IPS DF 6.9 (cell line): Measurements from ENCODE around the gene PGLYRP2.

ENCODE experiments used
- DNase-seq: peaks from one replicate; pipeline ENCODE4 v3.0.0-alpha.2; 2013; ENCODE audit warnings: low read depth, low spot score
- H3K27ac ChIP-seq: one replicate; pipeline ENCODE4 v1.5.1; 2013; ENCODE audit warnings: low read length, control low read depth
- H3K27me3 ChIP-seq: 2 replicates; pipeline ENCODE4 v1.6.1; 2013; ENCODE audit warnings: mild to moderate bottlenecking, low read length; ENCODE audit not compliant: control insufficient read depth, insufficient read depth
- H3K36me3 ChIP-seq: 2 replicates; pipeline ENCODE4 v1.6.1; 2013; ENCODE audit warnings: low read length; ENCODE audit not compliant: control insufficient read depth, insufficient read depth
- H3K4me1 ChIP-seq: 2 replicates; pipeline ENCODE4 v1.6.1; 2013; ENCODE audit warnings: low read length; ENCODE audit not compliant: control insufficient read depth, insufficient read depth
- H3K4me3 ChIP-seq: 2 replicates; pipeline ENCODE4 v1.5.1; 2013; ENCODE audit warnings: mild to moderate bottlenecking, low read length
- H3K9me3 ChIP-seq: 2 replicates; pipeline ENCODE4 v1.6.1; 2013; ENCODE audit warnings: low read length, inconsistent platforms; ENCODE audit not compliant: control insufficient read depth, insufficient read depth
- WGBS: extraction: QIAGEN DNeasy Blood & Tissue Kit; methylation state at CpG from one replicate; pipeline ENCODE4 v1.1.7; 2013; ENCODE audit warnings: mixed read lengths, missing lambda C conversion rate; ENCODE audit not compliant: insufficient read length, insufficient coverage; 5-methylcytosine and 5-hydroxymethylcytosine counted together

Gene PGLYRP2

DNA sequence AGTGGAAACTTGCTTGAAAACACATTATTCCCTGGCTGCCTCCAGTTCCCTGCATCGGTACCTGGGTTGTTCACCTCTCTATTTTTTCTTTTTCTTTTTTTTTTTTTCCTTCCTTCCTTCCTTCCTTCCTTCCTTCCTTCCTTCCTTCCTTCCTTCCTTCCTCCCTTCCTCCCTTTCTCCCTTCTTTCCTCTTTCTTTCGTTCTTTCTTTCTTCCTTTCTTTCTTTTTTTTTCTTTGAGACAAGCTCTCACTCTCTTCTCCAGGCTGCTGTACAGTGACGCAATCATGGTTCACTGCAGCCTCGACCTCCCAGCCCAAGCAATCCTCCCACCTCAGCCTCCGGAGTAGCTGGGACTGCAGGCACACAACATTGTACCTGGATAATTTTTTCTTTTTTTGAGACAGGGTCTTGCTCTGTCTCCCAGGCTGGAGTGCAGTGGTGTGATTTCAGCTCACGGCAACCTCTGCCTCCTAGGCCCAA, 11.5 kb downstream of the PGLYRP2 start:
- no peak for DNase-seq
- H3K36me3 ChIP-seq = no peaks in the 10 kb centered on the region
- no peak overlapping the region for H3K27ac ChIP-seq
- no peak overlapping the region for H3K4me3 ChIP-seq
- no CpG with 5 or more reads among the region's 6 CpGs for WGBS
- H3K4me1 ChIP-seq = no peaks in the 10 kb centered on the region
- H3K9me3 ChIP-seq = 0 out of 2 replicates have a peak, but pooled peaks cover 2% of the 10 kb centered on the region
- H3K27me3 ChIP-seq = peaks cover 8% of the 10 kb centered on the region

- Histone ChIP-seq H3K4me1 (no peaks in the 10 kb centered on the region), H3K9me3 (0 out of 2 replicates have a peak, but pooled peaks cover 2% of the 10 kb centered on the region), H3K36me3 (no peaks in the 10 kb centered on the region), H3K27ac (no peak overlapping the region), H3K27me3 (peaks cover 8% of the 10 kb centered on the region), H3K4me3 (no peak overlapping the region)
- DNase-seq = no peak
- WGBS = no CpG with 5 or more reads among the region's 8 CpGs
Measured at GRCh38 chr19:15466851-15467733, 12.2 kb downstream of the PGLYRP2 start.

- Histone ChIP-seq H3K4me1 (no peaks in the 10 kb centered on the region), H3K9me3 (no peaks in the 10 kb centered on the region), H3K36me3 (no peaks in the 10 kb centered on the region), H3K27me3 (peaks cover 8% of the 10 kb centered on the region), H3K27ac (no peak within 1 kb of the TSS), H3K4me3 (no peak within 1 kb of the TSS)
- DNase-seq = no peak
- no CpG with 5 or more reads among the region's 17 CpGs for WGBS
Measured at GRCh38 chr19:15464394-15465385, 14.6 kb downstream of the PGLYRP2 start, which contains the start of gene RASAL3. Gene RASAL3 (minus strand): TSS chr19:15464544. CDS start chr19:15464358, 186 bp downstream.

DNA sequence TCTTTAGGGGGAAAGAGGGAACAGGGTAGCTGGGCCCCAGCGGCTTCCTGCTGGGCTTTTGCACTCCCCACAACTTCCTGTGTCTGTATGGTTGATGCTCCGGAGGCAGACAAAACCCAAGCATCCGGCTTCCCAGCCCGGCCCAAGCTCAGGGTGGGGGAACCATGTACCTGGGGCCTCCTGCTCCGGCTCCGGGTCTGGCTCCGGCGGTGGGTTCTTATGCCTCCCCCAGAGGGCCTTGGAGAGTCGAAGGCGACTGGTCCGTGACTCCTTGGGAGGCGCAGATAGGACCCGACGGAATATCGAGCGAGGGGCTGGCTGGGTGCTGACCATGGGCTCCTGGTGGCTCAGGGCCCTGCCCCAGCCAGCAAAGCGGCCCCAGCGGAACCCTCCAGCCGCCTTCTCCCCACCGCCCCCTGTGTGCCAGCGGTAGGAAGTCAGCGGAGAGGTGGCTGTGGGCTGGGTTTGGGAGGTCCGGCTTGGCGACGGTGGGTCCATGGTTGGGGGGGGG, 15.4 kb downstream of the PGLYRP2 start:
- no peak overlapping the region for H3K4me3 ChIP-seq
- no peak overlapping the region for H3K27ac ChIP-seq
- H3K9me3 ChIP-seq = no peaks in the 10 kb centered on the region
- no CpG with 5 or more reads among the region's 25 CpGs for WGBS
- no peak for DNase-seq
- no peaks in the 10 kb centered on the region for H3K36me3 ChIP-seq
- H3K4me1 ChIP-seq = no peaks in the 10 kb centered on the region
- H3K27me3 ChIP-seq = peaks cover 4% of the 10 kb centered on the region

DNA sequence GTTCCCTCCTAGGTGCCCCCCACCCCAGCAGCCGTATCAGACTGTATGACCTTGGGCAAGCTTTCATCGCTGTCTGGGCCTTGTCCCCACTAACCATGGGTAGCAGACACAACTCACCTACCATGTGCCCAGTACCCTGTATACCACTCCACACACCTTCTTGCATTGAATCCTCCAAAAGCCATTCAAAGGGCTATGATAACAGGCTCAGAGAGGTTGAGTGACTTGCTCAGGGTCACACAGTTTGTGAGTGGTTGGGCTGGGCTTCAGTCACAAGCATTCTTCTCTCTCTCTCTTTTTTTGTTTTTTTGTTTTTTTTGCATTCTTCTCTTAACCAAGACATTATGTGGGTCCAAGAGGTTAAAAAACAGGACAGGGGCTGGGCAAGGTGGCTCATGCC, 17.6 kb downstream of the PGLYRP2 start:
- Histone ChIP-seq H3K4me1 (no peaks in the 10 kb centered on the region; the same call in 1 of the 2 replicates), H3K27me3 (peaks cover 12% of the 10 kb centered on the region), H3K36me3 (no peaks in the 10 kb centered on the region), H3K4me3 (no peak overlapping the region), H3K9me3 (no peaks in the 10 kb centered on the region), H3K27ac (no peak overlapping the region)
- DNase-seq = no peak
- no CpG with 5 or more reads among the region's 2 CpGs for WGBS

DNA sequence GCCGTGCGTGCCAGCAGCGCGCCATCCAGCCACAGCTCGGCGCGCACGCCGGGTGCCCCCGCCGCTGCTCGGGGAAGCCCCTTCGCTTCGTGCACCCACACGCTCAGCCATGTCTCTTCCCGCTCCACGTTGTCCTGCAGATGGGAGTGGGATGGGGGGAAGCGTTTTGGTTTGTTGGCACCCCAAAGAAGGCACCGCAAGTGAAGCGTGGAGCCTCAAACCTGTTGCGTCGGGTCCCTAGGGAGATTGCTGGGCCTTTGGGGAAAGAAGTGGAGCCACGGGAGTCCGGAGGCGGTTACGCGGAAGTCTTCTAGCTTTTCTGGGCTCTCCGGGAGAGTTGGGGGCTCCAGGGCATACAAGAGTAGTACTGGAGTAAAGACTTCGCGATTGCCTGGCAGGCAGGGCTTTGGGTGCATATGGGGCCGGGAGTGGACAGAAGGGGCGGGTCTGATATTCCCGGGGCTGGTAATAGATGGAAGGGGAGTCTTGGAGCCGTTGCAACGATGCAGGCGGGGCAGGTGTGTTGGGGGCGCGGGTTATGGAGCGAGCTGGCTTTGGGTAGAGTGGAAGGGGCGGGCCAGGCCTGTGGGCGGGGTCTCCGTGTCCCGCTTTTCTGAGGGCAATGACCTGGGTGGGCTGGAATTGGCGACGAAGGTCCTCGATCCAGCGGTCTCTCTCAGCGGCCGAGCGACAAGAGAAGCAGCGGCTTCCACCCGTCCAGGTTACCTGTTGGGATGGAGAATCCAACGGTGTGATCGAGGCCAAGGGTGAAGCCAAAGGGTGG, 21.4 kb downstream of the PGLYRP2 start:
- no CpG with 5 or more reads among the region's 54 CpGs for WGBS
- no peaks in the 10 kb centered on the region for H3K9me3 ChIP-seq
- H3K4me3 ChIP-seq = peak overlapping the region; percentile 29; the same call in 1 of the 2 replicates
- no peak overlapping the region for H3K27ac ChIP-seq
- H3K27me3 ChIP-seq = peaks cover 12% of the 10 kb centered on the region
- peaks cover 1% of the 10 kb centered on the region; the same call in 1 of the 2 replicates for H3K4me1 ChIP-seq
- no peak for DNase-seq
- no peaks in the 10 kb centered on the region for H3K36me3 ChIP-seq

DNA sequence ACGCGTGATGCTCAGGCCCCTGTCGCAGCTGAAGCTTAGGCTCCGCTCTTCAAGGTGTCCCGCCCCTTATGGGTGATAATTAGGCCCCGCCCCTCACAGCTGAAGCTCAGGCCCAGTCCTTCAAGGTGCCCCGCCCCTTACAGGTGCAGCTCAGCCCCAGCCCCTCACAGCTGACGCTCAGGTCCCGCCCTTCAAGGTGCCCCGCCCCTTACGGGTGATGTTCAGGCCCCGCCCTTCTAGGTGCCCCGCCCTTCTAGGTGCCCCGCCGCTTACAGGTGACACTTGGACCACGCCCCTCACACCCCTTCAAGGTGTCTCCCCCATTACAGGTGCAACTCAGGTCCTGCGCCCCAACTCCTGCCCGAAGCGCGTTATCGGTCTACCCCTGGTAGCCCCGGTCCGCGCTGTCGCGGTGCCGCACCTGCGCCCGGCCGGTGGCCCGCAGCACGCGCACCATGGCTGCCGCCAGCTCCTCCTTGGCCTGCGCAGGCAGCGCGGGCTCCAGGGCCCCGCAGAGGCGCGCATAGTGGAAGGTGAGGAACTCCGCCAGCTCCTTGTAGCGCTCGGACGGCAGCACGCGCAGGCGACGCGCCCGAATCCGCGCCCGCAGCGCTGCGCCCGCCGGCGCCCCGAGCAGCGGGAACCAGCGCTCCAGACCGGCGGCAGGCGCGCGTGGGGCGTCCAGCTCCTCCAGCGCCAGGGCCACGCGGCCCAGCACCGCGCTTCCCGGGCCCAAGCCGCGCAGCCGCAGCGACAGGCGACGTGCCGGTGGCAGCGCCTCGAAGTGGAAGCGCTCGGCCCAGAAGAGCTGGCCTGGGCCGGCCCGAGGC, 22.2 kb downstream of the PGLYRP2 start:
- H3K36me3 ChIP-seq = no peaks in the 10 kb centered on the region
- H3K27me3 ChIP-seq = peaks cover 12% of the 10 kb centered on the region
- peak; percentile 82 for DNase-seq
- no peak overlapping the region for H3K27ac ChIP-seq
- H3K4me3 ChIP-seq = peak overlapping the region; percentile 29; the same call in 1 of the 2 replicates
- no CpG with 5 or more reads among the region's 86 CpGs for WGBS
- no peaks in the 10 kb centered on the region for H3K9me3 ChIP-seq
- H3K4me1 ChIP-seq = peaks cover 3% of the 10 kb centered on the region; the same call in 1 of the 2 replicates

DNA sequence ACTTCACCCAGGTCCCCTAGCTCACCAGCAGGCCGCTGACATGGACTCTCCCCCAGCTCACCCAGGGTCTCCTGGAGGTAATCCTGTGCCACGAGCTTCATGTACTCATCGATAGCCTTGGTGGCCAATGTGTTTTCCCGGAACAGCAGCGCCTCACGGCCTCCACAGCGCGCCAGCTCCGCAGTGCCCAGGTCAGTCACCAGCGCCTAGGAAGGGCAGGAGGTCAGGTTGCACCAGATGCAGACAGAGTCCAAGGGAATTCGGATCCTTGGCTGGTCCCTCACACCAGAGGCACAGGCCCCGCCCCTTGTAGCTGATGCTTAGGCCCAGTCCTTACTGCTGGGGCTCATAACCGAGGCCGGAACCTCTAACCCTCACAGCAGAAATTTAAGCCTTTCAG, 22.9 kb downstream of the PGLYRP2 start:
- Histone ChIP-seq H3K9me3 (no peaks in the 10 kb centered on the region), H3K27me3 (peaks cover 12% of the 10 kb centered on the region), H3K4me3 (no peak overlapping the region; the same call in 1 of the 2 replicates), H3K4me1 (peaks cover 3% of the 10 kb centered on the region; the same call in 1 of the 2 replicates), H3K36me3 (no peaks in the 10 kb centered on the region), H3K27ac (no peak overlapping the region)
- no CpG with 5 or more reads among the region's 14 CpGs for WGBS
- DNase-seq = no peak

- Histone ChIP-seq H3K4me3 (no peak overlapping the region), H3K9me3 (no peaks in the 10 kb centered on the region), H3K27me3 (peaks cover 12% of the 10 kb centered on the region), H3K36me3 (no peaks in the 10 kb centered on the region), H3K4me1 (peaks cover 3% of the 10 kb centered on the region; the same call in 1 of the 2 replicates), H3K27ac (no peak overlapping the region)
- no CpG with 5 or more reads among the region's 9 CpGs for WGBS
- no peak for DNase-seq
Measured at GRCh38 chr19:15455996-15456395, 23.3 kb downstream of the PGLYRP2 start.
